HG02571 (cell line): ENCODE results near the gene TNFSF11.
"Not testable (repeated sequence)": the region's sequence is repeated elsewhere in the genome, so short reads cannot be mapped to it uniquely, and the experiment has no call there.

ENCODE experiments used
- ATAC-seq: cut with Tn5 transposase; IDR thresholded peaks from one replicate; pipeline ENCODE4 v1.9.1; 2021; ENCODE audit warnings: mild to moderate bottlenecking, moderate library complexity; ENCODE audit not compliant: unreplicated experiment

Gene TNFSF11

DNA sequence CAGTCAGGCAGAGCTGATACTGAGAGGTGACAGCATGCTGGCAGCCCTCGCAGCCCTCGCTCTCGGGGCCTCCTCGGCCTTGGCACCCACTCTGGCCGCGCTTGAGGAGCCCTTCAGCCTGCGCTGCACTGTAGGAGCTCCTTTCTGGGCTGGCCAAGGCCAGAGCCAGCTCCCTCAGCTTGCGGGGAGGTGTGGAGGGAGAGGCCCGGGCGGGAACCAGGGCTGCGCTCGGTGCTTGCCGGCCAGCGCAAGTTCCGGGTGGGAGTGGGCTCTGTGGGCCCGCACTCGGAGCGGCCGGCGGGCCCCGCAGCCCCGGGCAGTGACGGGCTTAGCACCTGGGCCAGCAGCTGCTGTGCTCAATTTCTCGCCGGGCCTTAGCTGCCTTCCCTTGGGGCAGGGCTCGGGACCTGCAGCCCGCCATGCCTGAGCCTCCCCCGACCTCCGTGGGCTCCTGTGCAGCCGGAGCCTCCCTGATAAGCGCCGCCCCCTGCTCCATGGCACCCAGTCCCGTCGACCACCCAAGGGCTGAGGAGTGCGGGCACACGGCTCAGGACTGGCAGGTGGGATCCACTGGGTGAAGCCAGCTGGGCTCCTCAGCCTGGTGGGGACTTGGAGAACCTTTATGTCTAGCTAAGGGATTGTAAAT lies 14.3 kb upstream of the TNFSF11 start:
- ATAC-seq = not testable (repeated sequence)

DNA sequence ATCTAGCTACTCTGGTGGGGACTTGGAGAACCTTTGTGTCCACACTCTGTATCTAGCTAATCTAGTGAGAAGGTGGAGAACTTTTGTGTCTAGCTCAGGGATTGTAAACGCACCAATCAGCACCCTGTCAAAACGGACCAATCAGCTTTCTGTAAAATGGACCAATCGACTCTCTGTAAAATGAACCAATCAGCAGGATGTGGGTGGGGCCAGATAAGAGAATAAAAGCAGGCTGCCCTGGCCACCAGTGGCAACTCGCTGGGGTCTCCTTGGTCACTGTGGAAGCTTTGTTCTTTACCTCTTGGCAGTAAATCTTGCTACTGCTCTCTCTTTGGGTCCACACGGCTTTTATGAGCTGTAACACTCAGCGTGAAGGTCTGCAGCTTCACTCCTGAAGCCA lies 13.6 kb upstream of the TNFSF11 start:
- not testable (repeated sequence) for ATAC-seq

DNA sequence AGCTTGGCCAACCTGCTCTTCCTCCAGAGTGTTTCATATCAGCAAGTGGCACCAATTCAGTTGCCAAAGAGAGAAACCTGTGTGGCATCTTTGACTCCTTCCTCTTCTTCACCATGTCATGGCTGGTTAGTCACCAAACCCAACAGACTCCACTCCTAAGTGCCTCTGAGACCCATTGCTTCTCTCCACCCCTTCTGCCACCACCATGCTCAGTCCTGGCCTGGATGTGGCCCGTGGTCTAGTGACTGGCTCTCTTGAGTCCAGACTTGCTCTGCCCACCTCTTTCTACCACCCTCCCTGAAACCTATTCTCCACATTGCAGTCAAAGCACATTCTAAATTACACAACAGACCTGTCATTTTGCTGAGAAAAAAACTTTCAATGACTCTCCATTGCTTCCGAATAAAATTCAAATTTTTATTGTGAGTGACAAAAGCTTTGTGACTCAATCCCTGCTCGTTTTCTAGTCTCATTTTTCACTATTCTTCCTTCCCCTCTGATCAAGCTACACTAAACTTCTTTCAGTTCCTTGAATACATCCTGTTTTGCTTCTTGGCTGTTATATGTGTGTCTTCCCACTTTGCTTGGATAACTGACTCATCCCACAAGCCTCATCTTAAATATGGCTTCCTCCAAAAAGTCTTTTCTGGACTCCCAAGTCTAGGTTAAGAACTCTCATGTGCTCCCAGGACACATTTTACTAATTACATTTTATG lies 12.0 kb upstream of the TNFSF11 start:
- ATAC-seq = no peak

DNA sequence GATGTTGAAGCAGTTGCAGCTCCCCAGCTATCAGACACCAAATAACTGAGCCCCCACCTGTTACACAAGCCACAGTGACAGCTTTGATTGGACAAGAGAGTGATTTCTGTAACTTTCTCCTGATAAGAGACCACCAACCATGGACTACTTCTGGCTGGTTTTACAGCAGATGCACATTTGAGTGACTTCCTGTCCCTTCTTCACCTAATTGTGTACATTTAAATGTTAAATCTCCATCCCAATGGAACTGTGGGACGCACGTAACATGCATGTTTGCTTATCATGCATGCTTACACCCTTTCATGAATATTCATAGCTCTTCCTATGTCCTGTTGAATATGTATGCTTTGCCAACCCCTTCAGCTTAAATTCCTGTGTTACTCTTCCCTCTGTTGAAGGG lies 6.0 kb upstream of the TNFSF11 start:
- no peak for ATAC-seq

DNA sequence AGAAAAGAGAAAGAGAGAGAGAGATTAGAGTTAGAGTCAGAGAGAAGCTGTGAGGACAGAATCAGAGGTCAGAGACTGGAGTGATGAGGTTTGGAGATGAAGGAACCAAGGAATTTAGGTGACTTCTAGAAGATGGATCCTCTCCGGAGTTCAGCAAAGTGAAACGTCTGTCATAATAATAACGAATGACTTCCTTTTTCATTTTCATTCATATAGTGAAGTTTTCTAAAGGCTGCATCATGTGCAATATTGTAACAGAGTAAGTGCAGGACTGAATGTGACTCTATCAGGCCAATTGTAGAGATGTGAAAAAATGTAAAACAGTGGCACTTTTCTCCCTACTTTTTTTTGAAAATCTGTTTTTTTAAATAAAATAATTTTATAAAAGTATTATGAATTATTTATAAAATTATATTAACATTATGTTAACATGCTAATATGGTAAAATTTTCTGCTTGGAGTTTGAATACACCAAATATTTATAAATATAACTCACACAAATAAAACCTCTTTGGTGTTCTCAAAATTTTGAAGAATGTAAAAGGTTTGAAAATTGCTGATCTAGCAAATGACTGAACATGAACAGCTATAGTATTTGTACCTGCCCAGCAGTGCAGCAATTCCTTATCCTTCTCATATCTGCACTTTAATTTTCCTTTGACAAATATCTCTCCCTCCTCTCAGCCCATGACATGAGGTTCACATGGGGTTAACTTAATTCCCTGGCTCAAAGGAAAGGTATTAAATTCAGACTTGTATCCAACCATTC lies 4.2 kb upstream of the TNFSF11 start:
- no peak for ATAC-seq

DNA sequence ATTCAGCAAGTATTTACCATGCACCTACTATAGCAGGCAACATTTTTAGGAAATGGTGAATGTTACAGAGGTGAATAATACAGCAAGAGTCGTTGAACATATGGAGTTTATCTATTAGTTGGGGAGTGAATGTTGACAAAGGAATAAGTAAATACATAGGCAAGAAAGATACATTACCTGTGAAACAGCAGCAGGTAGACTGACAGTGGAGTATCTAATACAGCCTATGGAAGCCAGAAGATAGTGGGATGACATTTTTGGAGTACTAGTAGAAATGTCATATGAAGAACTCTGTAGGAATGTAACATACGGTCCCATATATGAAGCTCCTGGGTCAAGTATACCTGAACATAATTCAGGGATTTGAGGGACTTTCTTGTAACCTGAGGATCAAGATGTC lies 2.1 kb upstream of the TNFSF11 start:
- ATAC-seq = no peak

DNA sequence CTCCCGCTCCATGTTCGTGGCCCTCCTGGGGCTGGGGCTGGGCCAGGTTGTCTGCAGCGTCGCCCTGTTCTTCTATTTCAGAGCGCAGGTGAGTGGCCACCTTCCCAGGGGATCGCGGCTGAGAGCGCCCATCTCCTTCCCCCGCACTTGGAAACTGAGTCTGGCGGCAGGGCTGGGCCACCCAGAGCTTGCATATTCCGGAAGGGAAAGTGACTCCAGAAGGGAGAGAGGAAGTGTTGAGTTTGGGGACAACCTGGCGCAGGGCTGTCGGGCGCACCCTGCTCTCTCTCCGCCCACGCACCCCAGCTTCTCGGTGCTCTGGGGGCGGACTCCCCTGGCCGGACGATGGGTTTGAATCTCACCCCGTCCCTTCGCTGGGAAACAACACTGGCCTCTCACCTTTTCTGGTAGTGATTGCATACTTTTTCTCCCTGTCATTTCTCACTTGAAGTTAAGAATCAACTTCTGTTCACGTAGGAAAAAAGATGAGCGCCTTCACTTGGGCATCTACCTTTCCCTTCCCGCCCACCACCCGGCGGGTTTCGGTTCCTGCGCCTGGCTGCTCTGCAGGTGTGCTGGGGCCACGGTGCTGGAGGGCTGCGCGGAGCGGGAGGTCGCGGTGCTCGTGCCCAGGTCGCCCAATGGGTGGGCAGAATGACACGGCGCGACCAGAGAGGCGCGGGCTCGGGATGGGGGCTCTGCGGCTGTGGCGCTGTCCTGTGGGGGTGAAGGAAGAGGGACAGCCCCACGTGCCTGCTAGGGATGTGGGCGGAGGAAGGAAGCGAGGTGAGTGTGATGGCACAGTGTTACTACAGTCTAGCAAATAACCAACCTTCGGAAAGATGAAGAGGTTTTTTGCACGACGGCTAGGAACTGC lies 721 bp downstream of the TNFSF11 start:
- peak; percentile 70 for ATAC-seq

DNA sequence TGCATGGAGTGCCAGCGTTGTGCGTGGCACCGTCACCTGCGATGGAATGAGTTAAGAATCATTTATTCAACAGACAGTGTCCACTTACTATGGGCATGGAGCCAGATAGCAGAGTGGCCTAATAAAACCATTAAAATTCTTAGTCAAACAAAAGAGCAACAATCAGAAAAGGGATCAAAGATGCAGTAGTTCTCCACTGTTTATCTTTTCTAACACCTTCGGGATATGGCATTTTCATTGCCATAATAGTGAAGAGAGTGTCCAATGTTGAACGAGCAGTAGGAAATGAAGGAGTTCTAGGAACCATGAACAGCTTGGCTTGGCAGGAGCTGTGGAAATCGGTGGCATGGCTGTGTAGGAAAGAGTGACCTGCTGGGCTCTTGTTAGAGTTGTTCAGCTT lies 2.0 kb downstream of the TNFSF11 start:
- ATAC-seq = no peak

DNA sequence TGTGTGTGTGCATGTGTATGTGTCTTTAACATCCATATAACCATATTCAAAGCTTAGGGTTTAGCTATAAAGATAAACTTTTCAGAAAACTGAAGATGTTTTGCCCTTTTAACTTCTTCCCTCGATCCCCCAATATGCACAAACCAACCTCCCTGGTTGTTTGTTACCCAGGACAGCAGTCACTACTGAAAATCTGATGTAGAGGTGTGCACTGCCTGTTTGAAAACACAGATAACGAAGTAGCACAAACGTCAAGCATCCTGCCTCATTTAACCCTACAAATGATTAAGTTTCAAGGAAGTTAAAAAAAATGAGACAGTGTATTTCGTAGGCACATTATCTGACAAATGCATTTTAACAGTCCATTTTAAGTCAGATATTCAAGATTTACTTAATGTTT lies 3.6 kb downstream of the TNFSF11 start:
- ATAC-seq = no peak

DNA sequence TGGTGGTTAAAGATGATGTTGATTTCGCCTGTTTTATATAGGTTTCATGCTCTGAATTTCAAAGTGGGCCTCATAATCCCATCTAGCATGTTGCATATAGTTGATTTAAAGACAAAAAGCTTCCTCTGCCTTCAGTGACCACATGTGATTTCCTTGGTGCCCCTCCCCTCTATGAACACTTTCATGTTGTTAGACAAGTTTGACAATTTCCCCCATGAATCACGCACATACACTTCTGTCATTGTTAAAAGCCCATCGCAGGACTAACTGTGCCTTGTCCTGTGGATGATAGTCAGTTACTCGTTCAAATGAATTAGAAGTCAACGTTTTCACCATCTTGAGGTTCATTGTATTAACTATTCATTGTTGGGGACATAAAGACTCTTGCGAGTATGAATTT lies 6.7 kb downstream of the TNFSF11 start:
- ATAC-seq = no peak

DNA sequence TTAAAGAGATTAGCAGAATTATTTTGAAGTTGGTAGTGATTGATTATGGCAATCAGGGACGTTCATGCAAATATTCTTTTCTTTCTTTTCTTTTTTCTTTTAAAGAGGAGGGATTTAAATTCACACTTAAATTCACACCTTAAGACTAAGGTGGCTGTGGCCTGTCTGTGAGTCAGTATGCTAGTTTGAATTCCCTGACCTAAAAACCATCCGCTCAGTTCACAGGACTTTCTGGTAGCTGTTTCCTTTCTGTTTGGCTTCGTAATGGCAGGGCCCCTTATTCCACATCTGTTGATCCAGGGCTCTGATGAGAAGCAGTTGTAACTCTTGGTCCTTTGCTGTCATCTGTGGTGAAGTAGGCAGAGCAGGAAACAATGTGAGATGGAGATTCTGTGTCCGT lies 7.5 kb downstream of the TNFSF11 start:
- no peak for ATAC-seq

DNA sequence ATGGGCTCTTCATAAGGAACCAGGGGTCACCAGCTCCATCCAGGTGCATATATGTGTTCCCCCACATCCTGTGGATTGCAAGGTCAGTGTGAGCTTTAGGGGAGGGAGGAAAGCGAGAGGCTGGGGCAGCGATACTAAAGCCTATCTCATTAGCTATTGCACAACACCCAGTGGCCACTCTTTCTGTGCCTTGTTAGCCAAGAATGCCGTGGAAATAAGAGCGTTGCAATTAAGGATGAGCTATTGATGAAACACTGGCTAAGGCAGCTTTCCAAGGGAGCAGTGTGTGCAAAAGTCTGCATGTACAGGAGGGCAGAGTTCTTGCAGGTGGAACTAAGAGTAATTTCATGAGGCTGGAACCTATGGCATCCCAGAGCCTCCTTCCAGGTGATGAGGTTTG lies 17.6 kb downstream of the TNFSF11 start:
- ATAC-seq = no peak

DNA sequence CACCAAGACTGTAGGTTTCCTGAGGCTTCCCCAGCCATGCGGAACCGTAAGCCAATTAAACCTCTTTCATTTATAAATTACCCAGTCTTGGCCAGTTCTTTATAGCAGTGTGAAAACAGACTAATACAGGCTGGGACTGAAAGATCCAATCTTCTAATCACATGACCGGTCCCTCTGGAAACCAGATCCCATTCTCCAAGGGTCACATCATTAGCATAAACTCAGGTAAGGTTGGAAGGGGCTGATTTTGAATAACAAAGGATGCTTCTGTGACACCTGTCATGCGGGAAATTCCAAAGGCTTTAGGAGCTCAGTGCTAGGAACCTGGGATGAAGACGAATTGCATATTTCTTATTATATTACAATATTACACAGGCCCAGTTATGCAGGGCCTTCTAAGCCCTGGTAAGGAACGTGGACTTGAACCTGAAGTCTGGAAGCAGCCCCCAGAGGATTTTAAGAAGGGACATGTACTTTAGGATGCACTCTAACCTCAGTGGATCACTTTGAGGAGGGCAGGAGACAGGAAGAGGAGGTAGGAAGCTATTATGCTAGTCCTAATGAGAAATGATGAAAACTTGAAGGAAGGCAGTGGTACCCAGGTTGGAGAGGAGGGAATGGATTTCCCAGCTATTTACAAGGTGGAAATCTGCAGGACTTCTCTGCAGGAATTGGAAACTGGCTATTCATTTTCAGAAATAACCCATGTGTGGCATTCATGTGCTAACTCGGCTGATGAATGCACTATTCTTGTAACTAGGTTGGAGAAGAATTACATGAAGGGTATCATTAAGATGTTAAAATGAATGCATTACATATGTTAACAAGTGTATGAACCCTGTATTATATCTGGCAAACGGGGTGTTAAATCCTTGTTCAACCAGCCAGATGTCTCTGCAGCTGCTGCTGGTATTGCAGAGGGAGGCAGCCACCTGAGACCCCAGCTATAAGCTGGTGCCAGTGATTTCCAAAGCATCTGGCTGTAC lies 19.3 kb downstream of the TNFSF11 start:
- ATAC-seq = no peak

DNA sequence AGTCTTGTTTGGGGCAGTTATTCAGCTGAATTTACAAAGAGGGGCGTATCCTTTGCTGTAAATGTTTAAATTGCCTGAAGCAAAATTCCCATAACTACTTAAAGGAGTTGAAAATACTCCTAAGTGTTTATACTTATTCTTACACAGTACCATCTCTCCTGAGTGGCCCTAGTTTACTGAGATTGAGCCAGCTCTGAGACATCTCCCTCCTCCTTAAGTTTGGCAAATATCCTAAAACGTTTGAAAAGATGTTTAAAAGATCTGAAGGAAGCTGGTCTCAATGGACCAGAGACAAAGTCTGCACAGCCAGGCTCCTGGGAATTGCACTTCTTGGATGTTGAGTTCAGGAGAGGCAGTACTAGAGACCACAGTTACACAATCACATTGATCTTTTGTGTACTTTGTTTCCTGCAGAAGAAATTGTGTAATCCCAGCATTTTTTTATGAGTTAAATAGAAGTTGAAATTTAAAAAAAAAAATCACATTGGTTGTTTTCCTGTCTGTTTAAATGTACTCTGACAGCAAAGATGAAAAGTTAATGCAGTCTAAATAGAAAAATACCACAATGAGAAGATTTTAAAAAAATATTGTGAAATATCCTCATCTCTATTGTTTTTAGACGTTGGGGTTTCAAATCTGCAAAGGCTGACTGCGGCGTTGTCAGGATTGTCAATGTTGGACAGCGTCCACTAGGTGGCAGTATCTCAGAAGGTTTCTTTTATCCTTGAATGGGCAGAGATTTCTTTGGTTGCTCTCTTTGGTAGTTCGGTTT lies 20.7 kb downstream of the TNFSF11 start:
- ATAC-seq = no peak

DNA sequence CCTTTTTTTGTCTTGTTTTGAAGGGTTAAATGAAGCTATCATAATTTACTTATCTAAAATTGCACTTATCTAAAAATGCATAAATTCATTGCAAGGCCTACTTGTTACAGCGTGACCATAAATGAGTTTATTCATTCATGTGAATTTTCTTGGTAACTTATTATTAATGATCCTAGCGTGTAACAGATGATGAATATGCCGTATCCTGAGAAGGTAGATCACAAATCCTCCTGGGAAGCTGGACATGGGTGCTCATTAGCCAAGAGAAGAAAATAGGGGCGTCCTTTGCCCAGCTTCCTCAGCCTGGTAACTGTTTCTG lies 21.3 kb downstream of the TNFSF11 start:
- no peak for ATAC-seq

DNA sequence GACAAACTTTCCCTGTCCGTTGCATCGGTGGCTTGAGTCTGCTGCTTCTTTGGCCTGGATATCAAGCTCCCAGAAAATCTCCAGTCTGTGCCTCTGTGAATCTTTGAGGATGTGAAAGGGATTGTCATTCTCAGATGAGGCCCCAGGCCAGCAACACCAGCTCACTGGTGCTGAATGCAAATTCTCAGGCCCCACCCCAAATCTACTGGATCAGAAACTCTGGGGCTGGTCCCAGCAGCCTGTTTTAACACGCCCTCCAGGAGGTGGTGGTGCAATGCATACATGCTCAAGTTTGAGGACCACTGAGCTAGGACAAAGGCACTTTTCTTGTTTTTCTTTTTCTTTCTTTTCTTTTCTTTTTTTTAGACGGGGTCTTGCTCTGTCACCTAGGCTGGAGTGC lies 23.6 kb downstream of the TNFSF11 start:
- ATAC-seq = no peak

DNA sequence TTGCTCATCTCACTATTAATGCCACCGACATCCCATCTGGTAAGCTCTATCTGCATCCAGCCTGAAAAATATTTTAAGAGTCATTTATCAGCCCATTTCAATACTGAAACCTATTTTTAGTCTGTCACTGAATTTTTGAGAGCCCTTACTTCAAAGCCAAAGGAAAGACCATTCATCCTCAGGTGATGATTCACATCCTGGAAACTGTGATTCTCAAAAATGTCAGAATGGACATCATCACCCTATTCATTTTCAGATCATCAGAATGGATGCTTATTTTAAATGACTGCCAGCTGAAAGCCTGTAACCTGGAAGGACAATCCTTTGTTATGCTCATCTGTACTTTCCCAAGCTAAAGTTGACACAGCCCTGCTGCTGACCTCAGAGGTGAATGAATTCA lies 27.0 kb downstream of the TNFSF11 start:
- ATAC-seq = no peak

DNA sequence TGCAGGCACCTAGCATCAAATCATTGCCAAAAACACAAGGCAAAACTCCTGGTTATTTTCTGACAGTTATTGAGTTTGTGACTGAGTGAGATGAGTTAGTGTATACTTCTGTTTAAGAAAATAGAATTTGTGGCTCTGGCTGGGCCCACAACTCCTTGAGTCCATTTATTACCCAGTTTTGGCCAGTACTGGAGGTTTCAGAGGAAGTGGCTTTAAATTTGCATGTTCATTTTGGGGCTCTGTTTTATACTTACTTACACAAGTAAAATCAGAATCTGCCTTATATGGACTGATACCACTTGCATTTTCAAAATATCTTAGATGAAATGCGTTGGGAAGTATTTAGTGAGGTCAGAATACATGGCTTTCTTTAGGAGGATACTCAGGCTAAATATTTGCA lies 29.0 kb downstream of the TNFSF11 start:
- ATAC-seq = no peak

DNA sequence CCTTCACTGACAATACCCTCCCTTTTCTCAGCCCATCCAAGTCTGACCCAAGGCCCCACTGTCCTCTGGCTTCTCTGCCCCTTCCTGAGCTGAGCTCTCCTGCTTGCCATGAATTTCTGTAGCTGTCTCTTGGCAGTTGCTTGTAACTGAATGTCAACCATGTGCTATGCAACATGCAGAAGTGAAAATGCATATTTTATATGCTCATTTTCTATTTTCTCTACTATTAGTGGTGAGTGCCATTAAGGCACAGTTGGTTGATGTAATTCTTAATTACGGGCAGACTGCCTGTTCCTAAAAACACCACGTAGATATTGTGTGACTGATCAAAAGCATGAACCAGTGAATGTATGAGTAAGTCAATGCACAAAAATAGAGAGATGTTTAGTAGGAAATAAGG lies 29.6 kb downstream of the TNFSF11 start:
- no peak for ATAC-seq
